Measurements from ENCODE around the gene PPM1M. TPM values are rescaled to one million over a fixed set of nuclear protein-coding genes. Genes with fewer than 3 reads are reported as not detected.
A peak's percentile ranks its signal among the peaks of the same experiment; 100 is the strongest.

The PPM1M gene
- total and polyA plus RNA-seq, 2 experiments from 2014 or later: 2.2 to 4.0 TPM

GRCh38 chr3:52279596-52279995 is 34.0 kb downstream of the PPM1M start:
- Histone ChIP-seq H3K27ac (ENCODE audit: low read depth) (peak overlapping the region; percentile 40), H3F3A (replicated peaks; ENCODE audit: low read depth) (peaks cover 9% of the 10 kb centered on the region; the same call in 1 of the 2 replicates), H3K9me2 (ENCODE audit: insufficient read depth) (no peaks in the 10 kb centered on the region), H3K4me1 (ENCODE audit: insufficient read depth) (peaks cover 21% of the 10 kb centered on the region), H4K20me1 (replicated peaks; ENCODE audit: insufficient read depth) (peaks cover 31% of the 10 kb centered on the region), H3K4me3 (peak overlapping the region; percentile 72; the same call in 1 of the 2 replicates), H3K79me2 (replicated peaks; ENCODE audit: insufficient read depth) (peaks cover 35% of the 10 kb centered on the region), H2AFZ (peak overlapping the region; percentile 87; the same call in 1 of the 2 replicates), H3K27me3 (ENCODE audit: insufficient read depth) (no peaks in the 10 kb centered on the region), H3K4me2 (peak overlapping the region; percentile 77; the same call in 1 of the 2 replicates), H3K36me3 (ENCODE audit: insufficient read depth) (no peaks in the 10 kb centered on the region)
- H3K36me3 Mint-ChIP-seq (ENCODE audit: low read depth): peaks cover 12% of the 10 kb centered on the region
- H3K4me3 Mint-ChIP-seq: peak overlapping the region; percentile 91
- peak overlapping the region; percentile 100 for H3K27ac Mint-ChIP-seq
- H3K4me1 Mint-ChIP-seq: peaks cover 12% of the 10 kb centered on the region; the same call in 2 of the 3 replicates
- DNase-seq (ENCODE audit: low spot score) (no peak), ATAC-seq (no peak)
- H3K9me3 Mint-ChIP-seq: no peaks in the 10 kb centered on the region; the same call in 2 of the 3 replicates
- TF ChIP-seq ZNF331 (CRISPR knock-in tag; IDR thresholded peaks at IDR 0.05; ENCODE audit: low read depth) (no peak), JUNB (IDR thresholded peaks at IDR 0.05; ENCODE audit: unreplicated experiment) (no peak), POLR2AphosphoS5 (IDR thresholded peaks at IDR 0.05; ENCODE audit: low read depth) (no peak), STAT1 (IDR thresholded peaks at IDR 0.05; ENCODE audit: unreplicated experiment) (no peak), REST (IDR thresholded peaks at IDR 0.05; ENCODE audit: unreplicated experiment) (no peak)
- TF ChIP-seq, protein P1, sequence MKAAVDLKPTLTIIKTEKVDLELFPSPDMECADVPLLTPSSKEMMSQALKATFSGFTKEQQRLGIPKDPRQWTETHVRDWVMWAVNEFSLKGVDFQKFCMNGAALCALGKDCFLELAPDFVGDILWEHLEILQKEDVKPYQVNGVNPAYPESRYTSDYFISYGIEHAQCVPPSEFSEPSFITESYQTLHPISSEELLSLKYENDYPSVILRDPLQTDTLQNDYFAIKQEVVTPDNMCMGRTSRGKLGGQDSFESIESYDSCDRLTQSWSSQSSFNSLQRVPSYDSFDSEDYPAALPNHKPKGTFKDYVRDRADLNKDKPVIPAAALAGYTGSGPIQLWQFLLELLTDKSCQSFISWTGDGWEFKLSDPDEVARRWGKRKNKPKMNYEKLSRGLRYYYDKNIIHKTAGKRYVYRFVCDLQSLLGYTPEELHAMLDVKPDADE (IDR thresholded peaks at IDR 0.05): no peak
- peaks cover 15% of the 10 kb centered on the region for H3K27me3 Mint-ChIP-seq (ENCODE audit: insufficient read depth, low read depth, poor library complexity)

DNA sequence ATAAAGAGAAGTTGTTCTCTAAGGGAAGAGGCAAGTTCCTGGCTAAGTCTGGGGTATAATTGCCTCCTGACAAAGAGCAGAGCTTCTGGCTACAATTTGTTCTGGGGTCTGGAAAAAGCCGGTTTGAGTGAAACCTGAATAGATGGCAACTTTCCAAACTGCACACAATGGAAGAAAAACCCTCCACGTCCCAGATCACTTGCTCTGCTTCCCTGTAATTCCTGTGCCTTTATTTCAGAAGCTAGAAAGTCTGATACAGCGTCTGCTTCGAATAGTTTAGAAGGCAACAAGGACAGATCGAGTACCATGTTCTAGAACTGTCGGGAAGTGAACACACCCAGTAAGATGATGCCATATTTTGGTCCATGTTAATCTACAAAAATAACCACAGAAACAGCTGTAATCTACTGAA is 34.5 kb downstream of the PPM1M start:
- Histone ChIP-seq H3K79me2 (replicated peaks; ENCODE audit: insufficient read depth) (peaks cover 31% of the 10 kb centered on the region), H3K27me3 (ENCODE audit: insufficient read depth) (no peaks in the 10 kb centered on the region), H3K4me1 (ENCODE audit: insufficient read depth) (peaks cover 21% of the 10 kb centered on the region), H3K36me3 (ENCODE audit: insufficient read depth) (no peaks in the 10 kb centered on the region), H4K20me1 (replicated peaks; ENCODE audit: insufficient read depth) (peaks cover 26% of the 10 kb centered on the region), H2AFZ (no peak overlapping the region), H3K4me2 (no peak overlapping the region), H3F3A (replicated peaks; ENCODE audit: low read depth) (peaks cover 9% of the 10 kb centered on the region; the same call in 1 of the 2 replicates), H3K9me2 (ENCODE audit: insufficient read depth) (no peaks in the 10 kb centered on the region), H3K4me3 (no peak overlapping the region), H3K27ac (ENCODE audit: low read depth) (peak overlapping the region; percentile 40)
- Mint-ChIP-seq H3K4me3 (no peak overlapping the region), H3K27ac (no peak overlapping the region), H3K9me3 (no peaks in the 10 kb centered on the region; the same call in 2 of the 3 replicates), H3K27me3 (ENCODE audit: insufficient read depth, low read depth, poor library complexity) (peaks cover 15% of the 10 kb centered on the region), H3K36me3 (ENCODE audit: low read depth) (peaks cover 11% of the 10 kb centered on the region), H3K4me1 (peaks cover 12% of the 10 kb centered on the region; the same call in 2 of the 3 replicates)
- DNase-seq (ENCODE audit: low spot score): no peak
- ATAC-seq: no peak
- TF ChIP-seq JUNB (IDR thresholded peaks at IDR 0.05; ENCODE audit: unreplicated experiment): no peak
- TF ChIP-seq NANOG (IDR thresholded peaks at IDR 0.05; ENCODE audit: borderline replicate concordance): no peak
- TF ChIP-seq EZH2phosphoT487 (IDR thresholded peaks at IDR 0.05; ENCODE audit: unreplicated experiment): no peak
- TF ChIP-seq, protein P2, sequence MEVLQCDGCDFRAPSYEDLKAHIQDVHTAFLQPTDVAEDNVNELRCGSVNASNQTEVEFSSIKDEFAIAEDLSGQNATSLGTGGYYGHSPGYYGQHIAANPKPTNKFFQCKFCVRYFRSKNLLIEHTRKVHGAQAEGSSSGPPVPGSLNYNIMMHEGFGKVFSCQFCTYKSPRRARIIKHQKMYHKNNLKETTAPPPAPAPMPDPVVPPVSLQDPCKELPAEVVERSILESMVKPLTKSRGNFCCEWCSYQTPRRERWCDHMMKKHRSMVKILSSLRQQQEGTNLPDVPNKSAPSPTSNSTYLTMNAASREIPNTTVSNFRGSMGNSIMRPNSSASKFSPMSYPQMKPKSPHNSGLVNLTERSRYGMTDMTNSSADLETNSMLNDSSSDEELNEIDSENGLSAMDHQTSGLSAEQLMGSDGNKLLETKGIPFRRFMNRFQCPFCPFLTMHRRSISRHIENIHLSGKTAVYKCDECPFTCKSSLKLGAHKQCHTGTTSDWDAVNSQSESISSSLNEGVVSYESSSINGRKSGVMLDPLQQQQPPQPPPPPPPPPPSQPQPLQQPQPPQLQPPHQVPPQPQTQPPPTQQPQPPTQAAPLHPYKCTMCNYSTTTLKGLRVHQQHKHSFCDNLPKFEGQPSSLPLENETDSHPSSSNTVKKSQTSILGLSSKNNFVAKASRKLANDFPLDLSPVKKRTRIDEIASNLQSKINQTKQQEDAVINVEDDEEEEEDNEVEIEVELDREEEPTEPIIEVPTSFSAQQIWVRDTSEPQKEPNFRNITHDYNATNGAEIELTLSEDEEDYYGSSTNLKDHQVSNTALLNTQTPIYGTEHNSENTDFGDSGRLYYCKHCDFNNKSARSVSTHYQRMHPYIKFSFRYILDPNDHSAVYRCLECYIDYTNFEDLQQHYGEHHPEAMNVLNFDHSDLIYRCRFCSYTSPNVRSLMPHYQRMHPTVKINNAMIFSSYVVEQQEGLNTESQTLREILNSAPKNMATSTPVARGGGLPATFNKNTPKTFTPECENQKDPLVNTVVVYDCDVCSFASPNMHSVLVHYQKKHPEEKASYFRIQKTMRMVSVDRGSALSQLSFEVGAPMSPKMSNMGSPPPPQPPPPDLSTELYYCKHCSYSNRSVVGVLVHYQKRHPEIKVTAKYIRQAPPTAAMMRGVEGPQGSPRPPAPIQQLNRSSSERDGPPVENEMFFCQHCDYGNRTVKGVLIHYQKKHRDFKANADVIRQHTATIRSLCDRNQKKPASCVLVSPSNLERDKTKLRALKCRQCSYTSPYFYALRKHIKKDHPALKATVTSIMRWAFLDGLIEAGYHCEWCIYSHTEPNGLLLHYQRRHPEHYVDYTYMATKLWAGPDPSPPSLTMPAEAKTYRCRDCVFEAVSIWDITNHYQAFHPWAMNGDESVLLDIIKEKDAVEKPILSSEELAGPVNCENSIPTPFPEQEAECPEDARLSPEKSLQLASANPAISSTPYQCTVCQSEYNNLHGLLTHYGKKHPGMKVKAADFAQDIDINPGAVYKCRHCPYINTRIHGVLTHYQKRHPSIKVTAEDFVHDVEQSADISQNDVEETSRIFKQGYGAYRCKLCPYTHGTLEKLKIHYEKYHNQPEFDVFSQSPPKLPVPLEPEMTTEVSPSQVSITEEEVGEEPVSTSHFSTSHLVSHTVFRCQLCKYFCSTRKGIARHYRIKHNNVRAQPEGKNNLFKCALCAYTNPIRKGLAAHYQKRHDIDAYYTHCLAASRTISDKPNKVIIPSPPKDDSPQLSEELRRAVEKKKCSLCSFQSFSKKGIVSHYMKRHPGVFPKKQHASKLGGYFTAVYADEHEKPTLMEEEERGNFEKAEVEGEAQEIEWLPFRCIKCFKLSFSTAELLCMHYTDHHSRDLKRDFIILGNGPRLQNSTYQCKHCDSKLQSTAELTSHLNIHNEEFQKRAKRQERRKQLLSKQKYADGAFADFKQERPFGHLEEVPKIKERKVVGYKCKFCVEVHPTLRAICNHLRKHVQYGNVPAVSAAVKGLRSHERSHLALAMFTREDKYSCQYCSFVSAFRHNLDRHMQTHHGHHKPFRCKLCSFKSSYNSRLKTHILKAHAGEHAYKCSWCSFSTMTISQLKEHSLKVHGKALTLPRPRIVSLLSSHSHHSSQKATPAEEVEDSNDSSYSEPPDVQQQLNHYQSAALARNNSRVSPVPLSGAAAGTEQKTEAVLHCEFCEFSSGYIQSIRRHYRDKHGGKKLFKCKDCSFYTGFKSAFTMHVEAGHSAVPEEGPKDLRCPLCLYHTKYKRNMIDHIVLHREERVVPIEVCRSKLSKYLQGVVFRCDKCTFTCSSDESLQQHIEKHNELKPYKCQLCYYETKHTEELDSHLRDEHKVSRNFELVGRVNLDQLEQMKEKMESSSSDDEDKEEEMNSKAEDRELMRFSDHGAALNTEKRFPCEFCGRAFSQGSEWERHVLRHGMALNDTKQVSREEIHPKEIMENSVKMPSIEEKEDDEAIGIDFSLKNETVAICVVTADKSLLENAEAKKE (CRISPR knock-in tag; IDR thresholded peaks at IDR 0.05): no peak
- no peak for TF ChIP-seq POLR2AphosphoS5 (IDR thresholded peaks at IDR 0.05; ENCODE audit: low read depth)
- TF ChIP-seq, protein P1 (IDR thresholded peaks at IDR 0.05): no peak
- no peak for TF ChIP-seq STAT1 (IDR thresholded peaks at IDR 0.05; ENCODE audit: unreplicated experiment)

Measured in GM23338 (cell line).